K562 (cell line): ENCODE results near the gene ATP6V0C. TPM values are rescaled to one million over a fixed set of nuclear protein-coding genes. Genes with fewer than 3 reads are reported as not detected.

ENCODE experiments used
- DLX4 ChIP-seq: fragments of 250-450 bp; sonication (Bioruptor Pico); IDR thresholded peaks from 2 replicates; pipeline ENCODE4 v1.6.1; 2021; ENCODE audit warnings: mild to moderate bottlenecking
- GATAD2B ChIP-seq: fragments of 450-650 bp; IDR thresholded peaks from 2 replicates; pipeline ENCODE4 v1.6.1; 2017; ENCODE audit warnings: mild to moderate bottlenecking, borderline replicate concordance
- ZBTB40 ChIP-seq, 2 experiments: fragments of 450-650 bp in 1 of 2; sonication (generic) in 1 of 2; formaldehyde crosslinking in 1 of 2; IDR thresholded peaks; 2 replicates each; pipeline versions ENCODE4 v1.7.1 to v1.9.0; 2016 to 2022; ENCODE audit warnings: inconsistent platforms in 1 of 2, mild to moderate bottlenecking in 1 of 2, missing genetic modification reagents in 1 of 2
- polyA plus RNA-seq, 8 experiments: library from polyadenylated mRNA; depleted of rRNA in 4 of 8; stranded (reverse) in 5 of 8; unstranded in 3 of 8; fragments of >200 nt; fragmentation: Nextera tagmentation in 2 of 8; fragmentation: Illumina TruSeq in 1 of 8; extraction: Ambion mirVana in 2 of 8; extraction: Trizol in 1 of 8; gene quantifications; 2 replicates each; pipeline versions ENCODE4 v1.2.1 to v1.2.3, GENCODE V29; 2011 to 2014; ENCODE audit warnings: inconsistent platforms in 1 of 8, missing spikeins in 1 of 8
- total RNA-seq, 7 experiments: library from RNA; depleted of rRNA in 6 of 7; stranded (reverse); fragments of >200 nt in 6 of 7; fragmentation: Illumina TruSeq in 2 of 7; extraction: Trizol in 2 of 7; gene quantifications; 2 replicates each; pipeline versions ENCODE4 v1.2.1 to v1.2.3, GENCODE V29; 2011 to 2021; ENCODE audit warnings: low replicate concordance in 1 of 7

The ATP6V0C gene
- total and polyA plus RNA-seq, 9 of the 15 experiments (the other 6 are each of a cell fraction or from before 2014, with no cell fraction given), result 2.9 to 228 (median 22.7) TPM

- TF ChIP-seq ZBTB40 (IDR thresholded peaks at IDR 0.05), result no peak
- no peak for TF ChIP-seq ZBTB40 (CRISPR knock-in tag; IDR thresholded peaks at IDR 0.05)
- 0 out of 2 replicates have a peak, but pooled peaks have one; percentile 12 for TF ChIP-seq GATAD2B
- no peak for TF ChIP-seq DLX4
These were observed 38.8 kb upstream of the ATP6V0C start, which contains the start of gene TBC1D24 (continued) for GRCh38 chr16:2474877-2475412.
